CD4-positive, alpha-beta T cell treated with Interleukin-6 for 4 hours (primary cell): ENCODE measurements around the gene CHAC1.
A peak's percentile ranks its signal among the peaks of the same experiment; 100 is the strongest.
"Not testable (repeated sequence)": the region's sequence is repeated elsewhere in the genome, so short reads cannot be mapped to it uniquely, and the experiment has no call there.

ENCODE experiments used
- DNase-seq: peaks from one replicate; pipeline ENCODE4 v3.0.0-alpha.2; 2020; ENCODE audit warnings: mixed read lengths

The CHAC1 gene

DNA sequence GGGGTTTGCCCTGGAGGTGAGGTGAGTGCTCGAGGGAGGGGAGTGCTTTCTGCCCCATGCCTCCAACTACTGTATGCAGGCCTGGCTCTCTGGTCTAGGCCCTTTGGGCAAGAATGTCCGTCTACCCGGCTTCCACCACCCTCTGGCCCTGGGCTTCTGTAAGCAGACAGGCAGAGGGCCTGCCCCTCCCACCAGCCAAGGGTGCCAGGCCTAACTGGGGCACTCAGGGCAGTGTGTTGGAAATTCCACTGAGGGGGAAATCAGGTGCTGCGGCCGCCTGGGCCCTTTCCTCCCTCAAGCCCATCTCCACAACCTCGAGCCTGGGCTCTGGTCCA lies 14.8 kb upstream of the CHAC1 start:
- DNase-seq: no peak

DNA sequence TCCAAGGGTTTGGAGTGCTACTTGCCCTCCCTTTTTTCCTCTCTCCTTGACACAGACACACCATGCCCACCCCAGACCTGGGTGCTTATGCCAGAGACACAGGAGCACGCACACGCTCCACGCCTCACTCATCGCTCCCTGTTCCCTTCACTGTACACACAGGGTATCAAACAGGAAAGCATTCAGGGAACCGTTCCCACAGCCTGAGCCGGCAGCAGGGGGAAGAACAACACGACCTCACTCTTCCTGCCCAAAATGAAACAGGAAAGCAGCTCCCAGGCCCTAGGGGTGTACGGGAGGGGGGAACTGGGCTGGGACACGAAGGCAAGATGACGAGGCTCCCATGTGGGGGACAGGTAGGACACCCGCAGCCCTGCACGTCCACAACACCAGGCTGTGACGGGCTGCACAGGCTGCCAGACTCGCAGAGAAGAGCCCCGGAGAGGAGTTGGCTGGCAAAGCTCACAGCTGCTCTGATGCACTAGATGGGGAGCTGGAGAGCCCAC lies 12.9 kb upstream of the CHAC1 start:
- peak; percentile 20 for DNase-seq

DNA sequence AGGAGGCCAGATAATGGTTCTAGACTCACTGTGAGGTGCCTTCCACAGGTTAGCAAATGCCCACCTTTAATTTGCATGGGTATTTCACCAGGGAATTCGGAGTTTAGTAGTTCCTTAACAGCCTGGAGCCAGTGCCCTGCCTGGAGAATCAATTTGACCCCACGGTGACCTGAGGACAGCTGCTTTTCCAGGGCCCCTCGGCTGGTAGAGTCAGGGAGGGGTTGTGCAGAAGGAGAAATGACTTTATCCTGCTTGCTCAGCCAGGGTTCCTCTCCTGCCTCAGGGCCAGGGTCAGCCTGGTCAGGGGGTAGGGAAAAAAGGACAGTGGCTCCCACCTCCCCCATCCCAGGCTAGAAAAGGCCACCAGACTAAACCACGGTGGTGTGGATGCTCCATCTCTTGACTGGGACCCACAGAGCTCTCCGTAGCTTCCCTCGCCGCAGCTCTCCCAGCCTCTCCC lies 12.2 kb upstream of the CHAC1 start:
- no peak for DNase-seq

DNA sequence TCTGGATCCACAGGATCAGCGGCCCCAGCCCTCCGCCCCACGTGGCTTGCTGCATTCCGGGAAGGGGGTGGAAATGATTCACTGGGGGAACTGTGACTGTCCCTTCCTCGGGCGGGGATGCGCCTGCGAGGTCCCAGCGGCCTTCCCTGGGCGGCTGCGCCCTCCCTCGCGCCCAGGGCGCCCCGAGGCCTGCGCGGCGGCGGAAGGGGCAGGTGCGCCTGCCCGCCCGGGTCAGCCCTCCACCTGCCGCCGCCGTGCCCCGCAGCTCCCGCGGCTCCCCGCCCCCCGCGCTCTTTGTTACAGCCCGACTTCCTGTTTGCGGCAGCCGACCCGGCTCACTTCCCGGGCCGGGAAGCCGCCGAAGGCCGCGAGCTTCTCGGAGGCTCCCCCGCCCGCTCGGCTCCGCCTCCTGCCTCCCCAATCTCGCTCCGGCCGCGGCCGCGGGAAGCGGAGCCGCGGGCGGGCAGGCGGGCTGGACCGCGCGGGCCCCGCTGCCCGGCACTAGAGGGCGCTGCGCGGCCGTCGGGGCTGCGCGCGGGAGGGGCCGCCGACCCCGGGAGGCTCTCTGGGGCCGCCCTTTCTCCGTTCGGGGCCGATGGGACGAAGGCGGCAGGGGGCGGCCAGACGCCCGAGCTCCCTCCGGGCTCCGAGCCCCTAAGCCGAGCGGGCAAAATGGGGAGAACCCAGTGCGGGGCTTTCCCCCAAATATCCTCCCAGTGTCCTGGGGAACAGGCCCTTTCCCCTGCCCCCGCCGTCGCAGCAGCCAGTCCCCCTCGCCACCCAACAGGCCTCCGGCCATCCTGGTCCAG lies 11.5 kb upstream of the CHAC1 start:
- DNase-seq: peak; percentile 84

DNA sequence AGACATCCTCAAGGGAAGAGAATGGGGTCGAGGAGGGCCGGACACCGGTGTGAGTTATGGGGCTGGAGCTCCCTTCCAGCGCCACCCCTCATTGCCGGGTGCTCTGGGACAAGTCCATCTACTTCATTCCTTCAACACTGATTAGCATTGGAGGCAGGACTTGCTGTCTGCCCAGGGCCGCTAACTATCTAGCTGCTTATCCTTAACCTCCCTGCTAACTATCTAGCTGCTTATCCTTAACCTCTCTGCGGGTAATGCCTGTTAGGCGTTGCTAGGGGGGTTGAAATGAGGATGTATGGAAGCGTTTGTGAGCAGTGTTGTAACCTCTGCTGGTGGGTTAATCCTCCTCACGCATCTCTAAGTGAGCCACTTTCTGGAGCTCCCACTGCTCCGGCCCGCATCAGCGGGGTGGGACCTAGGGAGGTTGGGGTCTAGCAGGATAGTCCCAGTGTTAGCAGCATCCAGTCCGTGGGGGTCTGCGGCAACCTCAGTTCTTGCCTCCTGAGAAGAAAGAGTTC lies 10.9 kb upstream of the CHAC1 start:
- peak; percentile 26 for DNase-seq

DNA sequence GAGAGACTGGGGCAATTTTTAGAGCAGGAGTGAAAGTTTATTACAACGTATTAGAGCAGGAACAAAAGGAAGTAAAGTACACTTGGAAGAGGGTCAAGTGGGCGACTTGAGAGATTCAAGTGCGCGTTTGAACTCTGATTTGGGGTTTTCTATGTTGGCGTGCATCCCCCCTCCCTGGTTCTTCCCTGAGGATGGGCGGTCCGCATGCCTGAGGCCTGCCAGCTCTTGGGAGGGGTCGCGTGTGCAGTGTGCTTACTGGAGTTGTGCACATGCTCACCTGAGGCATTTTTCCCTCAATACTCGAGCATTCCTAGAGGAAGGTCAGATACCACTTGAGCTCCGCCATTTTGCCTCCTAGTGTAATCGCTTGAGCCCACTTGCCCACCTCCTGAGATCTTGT lies 10.4 kb upstream of the CHAC1 start:
- DNase-seq: no peak

DNA sequence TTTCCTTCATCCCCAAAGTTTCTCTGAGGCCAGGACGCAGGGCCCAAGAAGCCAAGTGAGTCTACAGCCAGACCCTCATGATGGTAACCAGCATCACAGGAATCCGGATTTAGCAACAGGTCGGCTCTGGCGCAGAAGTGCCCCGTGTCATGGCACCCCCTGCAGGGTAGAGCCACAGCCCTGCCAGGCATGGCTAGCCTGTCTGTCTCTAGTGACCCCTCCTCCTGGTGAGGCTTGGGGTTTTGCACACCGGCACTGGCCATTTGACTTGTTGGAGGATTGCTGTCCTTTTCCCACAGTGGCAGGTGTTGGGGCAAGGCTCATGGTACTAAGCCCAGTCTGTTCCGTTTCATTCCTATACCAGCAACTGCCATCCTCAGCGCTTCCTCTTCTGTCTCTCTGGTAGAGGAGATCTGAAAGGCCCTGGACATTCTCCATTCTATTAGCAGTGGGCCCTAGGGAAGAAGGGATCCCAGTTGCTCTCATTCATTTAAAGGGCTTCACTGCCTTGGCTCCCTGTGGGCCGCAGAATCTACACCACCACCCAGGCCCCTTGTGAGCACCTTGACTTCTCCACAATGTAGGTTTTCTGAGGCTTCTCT lies 9.4 kb upstream of the CHAC1 start:
- no peak for DNase-seq

DNA sequence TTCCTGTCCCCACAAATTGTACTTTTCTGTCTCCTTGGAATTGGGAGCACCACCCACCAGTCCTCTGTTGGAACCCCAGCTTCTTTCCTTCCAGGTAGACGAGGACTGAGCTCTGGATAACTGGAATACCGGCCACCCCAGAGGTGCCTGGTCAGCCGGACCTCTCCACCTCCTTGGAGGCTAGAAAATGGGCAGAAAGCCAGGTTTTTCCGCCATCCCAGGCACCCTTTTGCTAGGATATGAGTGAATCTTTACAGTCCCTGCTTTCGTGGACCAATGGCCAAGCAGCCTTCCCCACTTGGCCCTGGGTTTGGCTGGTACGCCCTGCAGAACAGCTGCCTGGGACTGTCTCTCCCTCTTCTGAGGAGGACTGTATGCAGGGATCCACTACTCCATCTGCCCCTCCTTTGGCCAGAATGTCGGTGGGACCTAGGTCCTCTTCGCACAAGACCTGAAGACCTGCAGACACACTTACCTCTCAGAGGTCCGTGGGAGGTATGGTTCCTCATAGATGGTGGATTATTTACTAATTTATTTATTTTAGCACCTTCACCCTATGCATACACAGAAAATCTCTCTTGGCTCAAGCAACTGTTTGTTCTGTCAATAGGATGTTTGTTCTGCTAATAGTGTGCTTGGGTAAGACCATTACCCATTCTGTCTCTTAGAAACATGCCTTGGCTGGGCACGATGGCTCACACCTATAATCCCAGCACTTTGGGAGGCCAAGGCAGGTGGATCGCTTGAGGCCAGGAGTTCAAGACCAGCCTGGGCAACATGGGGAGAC lies 8.6 kb upstream of the CHAC1 start:
- no peak for DNase-seq

DNA sequence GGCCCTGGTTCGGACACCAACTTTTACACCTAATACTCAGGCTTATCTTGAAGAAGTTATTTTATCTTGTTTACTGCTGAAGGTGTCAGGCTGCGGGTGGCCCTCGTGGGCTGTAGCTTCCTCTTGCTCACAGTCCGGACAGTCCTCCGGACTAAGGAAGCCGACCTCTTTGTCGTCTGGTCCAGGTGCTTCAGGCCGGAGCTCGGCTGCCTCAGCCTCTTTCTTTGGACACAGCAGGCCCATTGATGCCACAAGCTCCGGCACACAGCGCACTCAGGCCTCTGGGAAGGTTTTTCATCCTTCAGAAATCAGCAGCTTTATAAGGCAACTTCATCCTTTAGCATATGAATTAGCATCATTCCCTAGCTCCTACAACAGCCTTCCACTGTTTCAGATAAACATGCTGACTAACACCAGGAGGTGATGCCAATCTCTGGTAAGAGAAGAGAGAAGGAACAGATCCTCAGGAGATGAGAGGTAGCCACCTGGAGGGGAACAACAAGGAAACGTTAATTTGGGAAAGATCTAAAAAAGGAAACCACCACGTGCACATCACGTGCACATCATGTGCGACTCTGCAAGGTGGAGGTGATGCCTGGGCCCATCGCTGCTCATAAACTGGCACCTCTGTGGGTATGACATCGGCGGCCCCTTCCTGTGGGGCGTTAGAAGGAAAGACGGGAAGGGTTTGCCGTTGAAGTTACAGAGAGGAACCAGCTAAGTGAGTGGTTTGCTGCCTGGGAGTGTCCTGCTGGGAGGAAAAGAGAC lies 4.4 kb upstream of the CHAC1 start:
- no peak for DNase-seq

DNA sequence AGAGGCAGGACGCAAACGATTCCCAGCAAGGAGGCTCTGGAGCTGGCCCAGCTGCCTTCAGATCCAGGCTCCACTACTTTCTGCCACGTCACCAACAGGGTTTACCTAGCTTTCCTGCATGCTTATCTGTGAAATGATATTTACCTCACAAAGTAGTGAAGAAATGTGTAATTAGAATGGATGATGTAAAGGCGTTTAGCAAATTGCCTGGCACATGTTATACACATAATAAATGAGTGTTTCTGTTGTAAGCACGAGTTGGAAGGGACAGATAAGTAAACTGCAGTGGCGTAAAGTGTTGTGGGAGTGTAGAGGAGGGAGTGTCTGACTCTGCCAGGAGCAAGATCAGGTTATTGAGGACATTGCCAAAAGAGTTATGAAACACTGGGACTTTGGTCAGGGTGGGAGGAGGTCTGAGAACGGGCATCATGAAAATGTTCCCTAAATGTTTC lies 3.5 kb upstream of the CHAC1 start:
- no peak for DNase-seq

DNA sequence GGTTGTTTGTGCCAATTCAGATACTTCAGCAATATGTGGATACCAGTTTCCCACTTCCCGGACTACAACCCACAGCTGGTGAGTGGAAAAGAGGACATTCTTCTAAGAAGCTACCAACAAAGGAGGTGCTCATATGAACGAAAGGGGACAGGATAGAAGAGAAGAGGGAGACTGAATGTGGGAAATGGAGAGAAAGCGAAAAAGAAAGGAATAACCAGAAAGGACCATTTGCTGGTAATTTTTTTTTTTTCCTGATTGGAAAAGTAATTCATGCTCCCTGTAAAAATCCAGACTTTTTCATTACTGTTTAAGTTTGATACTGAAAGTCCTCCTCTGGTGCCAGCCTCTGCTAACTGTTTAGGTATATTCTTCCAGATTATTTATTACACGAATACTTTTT lies 1.5 kb upstream of the CHAC1 start:
- DNase-seq: no peak

DNA sequence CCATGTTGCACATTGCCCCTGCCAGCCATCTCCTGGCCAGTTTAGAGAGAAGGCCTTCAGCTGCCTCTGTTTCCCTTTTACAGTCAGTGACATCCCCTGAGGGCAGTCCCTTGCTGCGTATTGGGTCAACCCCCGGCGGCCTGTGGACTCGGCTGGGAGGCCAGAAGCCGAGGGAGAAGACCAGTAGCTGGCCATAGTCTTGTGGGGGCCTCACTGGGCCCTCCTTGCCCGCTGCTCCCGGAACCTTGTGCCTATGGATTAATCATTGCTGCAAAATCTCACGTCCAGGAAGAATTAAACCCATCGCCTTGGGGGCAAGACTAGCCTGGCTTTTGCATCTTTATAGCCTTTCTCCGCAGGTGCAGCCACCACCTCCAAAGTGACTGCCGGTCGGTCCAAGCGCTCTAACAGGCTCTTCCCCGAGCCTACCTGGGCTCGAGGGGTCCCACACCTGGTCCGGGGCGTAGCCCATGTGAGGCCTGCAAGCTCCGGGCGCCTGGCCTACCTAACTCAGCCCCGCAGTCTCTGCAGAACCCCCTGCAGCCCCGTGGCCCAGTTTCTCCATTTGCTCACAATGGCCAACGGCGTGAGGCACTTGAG lies 870 bp upstream of the CHAC1 start:
- no peak for DNase-seq

DNA sequence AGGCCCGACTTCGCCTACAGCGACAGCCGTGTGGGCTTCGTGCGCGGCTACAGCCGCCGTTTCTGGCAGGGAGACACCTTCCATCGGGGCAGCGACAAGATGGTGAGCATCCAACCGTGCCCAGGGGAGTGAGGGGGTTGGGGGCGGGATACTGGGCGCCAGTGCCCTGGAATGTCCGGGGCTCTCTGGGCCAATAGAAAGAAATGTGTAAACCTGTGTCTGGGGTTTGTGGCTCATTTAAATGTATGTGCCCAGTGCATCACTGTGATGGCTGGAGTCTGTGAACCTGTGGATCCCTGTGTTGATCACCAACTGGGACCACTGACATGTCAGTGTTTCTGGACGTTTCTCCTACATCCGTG lies 423 bp downstream of the CHAC1 start:
- no peak for DNase-seq

DNA sequence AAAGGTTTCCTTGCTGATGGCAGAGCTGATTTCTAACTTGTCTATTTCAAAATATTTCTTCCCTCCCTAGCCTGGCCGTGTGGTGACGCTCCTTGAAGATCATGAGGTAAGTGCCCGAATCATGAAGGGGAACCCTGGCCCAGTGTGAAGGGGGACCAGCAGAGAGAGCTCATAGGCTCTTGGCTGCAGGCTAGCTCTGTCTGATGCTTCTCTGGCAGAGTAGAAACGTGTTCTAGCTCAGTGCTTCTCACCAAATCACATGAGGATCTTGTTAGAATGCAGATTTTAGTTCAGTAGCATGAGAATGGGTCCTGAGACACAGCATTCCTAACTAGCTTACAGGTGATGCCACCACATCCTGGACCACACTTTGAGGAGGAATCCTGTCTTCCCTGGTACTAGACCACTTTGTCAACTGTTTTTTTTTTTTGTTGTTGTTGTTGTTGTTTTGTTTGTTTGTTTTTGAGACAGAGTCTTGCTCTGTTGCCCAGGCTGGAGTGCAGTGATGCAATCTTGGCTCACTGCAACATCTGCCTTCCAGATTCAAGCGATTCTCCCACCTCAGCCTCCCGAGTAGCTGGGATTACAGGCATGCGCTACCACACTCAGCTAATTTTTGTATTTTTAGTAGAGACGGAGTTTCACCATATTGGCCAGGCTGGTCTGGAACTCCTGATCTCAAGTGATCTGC lies 1.0 kb downstream of the CHAC1 start:
- not testable (repeated sequence) for DNase-seq

DNA sequence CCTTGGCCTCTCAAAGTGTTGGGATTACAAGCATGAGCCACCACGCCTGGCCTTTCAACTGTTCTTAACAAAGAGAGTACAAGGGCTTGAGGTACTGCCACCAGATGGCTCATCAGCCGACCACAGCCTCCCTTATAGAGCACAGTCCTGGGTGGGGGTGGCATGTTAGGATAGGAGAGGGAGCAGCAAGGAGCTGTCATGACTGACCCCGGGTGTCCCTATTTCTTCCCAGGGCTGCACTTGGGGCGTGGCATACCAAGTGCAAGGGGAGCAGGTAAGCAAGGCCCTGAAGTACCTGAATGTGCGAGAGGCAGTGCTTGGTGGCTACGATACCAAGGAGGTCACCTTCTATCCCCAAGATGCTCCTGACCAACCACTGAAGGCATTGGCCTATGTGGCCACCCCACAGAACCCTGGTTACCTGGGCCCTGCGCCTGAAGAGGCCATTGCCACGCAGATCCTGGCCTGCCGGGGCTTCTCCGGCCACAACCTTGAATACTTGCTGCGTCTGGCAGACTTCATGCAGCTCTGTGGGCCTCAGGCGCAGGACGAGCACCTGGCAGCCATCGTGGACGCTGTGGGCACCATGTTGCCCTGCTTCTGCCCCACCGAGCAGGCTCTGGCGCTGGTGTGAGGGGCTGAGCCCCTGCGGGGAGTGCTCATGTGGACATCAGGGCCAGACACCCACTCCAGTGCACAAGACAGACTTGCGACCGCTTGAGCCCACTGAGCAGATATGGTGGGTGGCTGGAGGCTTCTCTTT lies 2.1 kb downstream of the CHAC1 start:
- DNase-seq: no peak

DNA sequence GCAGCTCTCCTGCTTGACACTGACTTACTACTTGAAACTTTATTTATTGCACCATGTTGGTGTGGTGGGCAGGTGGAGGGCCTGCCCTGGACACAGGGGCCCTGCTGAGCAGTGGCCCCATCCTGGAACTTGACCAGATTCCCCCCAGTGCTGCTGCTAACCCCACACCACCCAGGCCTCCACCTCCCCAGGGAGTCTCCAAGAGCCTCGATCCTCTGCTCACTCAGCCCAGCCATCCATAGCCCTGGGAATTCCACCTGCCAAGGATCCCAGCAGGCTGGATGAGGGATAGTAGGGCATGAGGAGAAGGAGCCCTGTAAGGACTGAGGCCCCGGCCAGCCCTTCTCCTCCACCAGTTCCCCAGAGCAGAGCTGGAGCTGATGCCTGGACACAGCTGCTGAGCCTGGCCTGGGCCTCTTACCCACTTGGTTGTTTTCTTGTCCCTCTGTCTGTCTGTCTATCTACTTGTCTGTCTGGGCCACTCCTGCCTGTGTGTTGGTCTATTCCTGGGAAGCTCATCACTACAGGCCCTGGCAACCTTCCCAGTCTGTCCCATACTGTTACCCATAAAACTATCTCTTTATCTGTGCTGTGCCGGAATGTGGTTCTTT lies 2.8 kb downstream of the CHAC1 start:
- no peak for DNase-seq

DNA sequence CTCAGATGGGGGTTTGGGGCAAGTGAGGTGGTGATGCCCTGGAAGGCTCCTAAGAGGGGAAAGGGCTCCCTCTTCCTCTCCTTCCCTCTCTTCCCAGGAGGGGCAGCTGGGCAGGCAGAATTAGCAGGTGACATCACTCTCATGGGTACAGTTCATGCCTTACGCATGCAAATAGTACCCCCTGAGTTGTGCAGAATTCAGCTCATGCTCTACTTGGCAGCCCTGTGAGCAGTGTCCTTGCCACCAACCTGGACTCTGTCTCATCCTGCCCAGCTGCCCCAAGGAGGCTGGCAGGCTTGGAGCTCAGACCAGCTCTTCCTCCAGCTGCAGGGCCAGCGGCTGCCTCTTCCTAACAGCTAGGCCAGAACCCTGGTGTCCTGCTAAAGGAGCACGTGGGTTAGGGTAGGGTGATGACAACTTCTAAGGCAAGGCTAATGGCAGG lies 3.3 kb downstream of the CHAC1 start:
- no peak for DNase-seq

DNA sequence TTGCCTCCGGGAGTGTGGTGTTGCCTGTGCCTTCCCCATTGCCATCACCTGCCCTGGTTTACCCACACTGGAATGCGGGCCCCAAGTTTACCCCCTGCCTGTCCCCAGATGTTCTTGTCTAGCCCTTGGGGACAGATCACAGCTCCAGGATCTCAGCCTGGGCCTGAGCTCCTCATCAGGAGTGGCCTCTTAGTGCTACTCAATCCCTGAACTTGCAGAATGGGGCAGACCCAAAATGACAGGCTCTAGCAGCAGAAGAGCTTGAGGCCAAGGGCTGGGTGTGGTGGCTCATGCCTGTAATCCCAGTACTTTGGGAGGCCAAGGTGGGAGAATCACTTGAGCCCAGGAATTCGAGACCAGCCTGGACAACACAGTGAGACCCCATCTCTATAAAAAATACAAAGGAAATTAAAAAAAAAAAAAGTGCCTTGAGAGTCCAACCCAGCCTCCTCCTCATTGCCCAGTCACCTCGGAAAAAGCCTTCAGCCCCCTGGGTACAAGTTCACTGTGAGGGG lies 3.8 kb downstream of the CHAC1 start:
- no peak for DNase-seq

DNA sequence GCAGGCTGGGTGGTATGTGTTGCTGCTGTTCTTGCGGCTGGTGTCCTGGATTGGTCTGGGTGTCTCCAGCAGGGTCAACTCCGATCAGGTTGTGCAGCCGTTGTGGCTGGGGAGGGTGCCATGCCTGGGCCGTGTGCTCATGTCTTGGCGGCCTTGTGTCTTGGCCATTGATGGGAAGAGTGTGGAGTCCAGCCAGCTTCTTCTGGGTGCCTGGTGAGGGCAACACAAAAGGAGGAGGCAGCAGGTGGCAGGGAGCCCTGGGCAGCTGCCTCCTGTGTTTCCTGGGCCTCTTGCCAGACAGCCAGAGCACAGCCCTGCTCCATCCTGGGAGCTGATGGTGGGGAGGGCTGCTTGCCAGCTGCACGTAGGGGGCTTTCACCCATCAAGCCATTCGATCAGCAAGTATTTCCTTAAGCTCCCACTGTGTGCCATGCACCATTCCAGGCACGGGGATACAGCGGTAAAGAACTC lies 4.3 kb downstream of the CHAC1 start:
- no peak for DNase-seq

DNA sequence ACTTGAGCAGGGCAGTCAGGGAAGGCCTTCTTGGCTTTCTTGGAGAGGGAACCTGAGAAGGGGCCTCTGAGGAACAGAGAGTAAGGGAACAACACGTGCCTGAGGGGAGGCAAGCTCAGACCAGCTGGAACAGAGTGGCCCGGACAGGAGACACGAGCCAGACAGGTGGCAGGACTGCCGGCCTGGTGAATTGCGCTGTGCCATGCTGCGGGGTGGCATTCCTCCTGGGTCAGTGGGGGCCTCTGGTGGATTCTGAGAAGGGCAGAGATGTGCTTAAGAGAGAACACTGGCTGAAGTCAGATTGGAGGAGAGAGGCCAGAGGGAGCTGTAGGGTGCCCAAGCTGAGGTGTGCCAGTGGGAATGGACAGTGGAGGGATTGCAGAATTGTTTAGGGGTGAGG lies 4.9 kb downstream of the CHAC1 start:
- no peak for DNase-seq
